SK-N-SH (cell line): ENCODE data around the gene TTC28. TPM values are rescaled to one million over a fixed set of nuclear protein-coding genes. Genes with fewer than 3 reads are reported as not detected.

ENCODE experiments used
- CTCF ChIA-PET: fragments of 300-600, 350-600 bp; formaldehyde crosslinking; extraction: SDS; loops from one replicate; lab custom pipeline; 2021; lab: Yijun Ruan, JAX
- POLR2A ChIA-PET: fragments of 350-600 bp; sonication (Branson Sonifier 250); formaldehyde crosslinking; extraction: SDS; loops from one replicate; lab custom pipeline; 2020; ENCODE audit warnings: antibody characterized with exemption, inconsistent platforms; lab: Yijun Ruan, JAX
- DNase-seq: peaks from one replicate; pipeline ENCODE4 v3.0.0; 2012
- H2AFZ ChIP-seq: fragments of 200-600 bp; sonication (generic); 2 replicates; pipeline ENCODE4 v1.8.1; 2016; ENCODE audit warnings: antibody characterized with exemption, mild to moderate bottlenecking, low read depth
- H3F3A ChIP-seq: fragments of 200-600 bp; sonication (generic); replicated peaks from 2 replicates; pipeline ENCODE3; 2016; ENCODE audit warnings: antibody characterized with exemption, mild to moderate bottlenecking; ENCODE audit not compliant: insufficient read depth
- H3K27ac ChIP-seq, 2 experiments: fragments of 200-500 bp in 1 of 2; fragments of 200-600 bp in 1 of 2; sonication (Bioruptor generic) in 1 of 2; sonication (generic), shearing (Covaris generic) in 1 of 2; 2 replicates each; pipeline versions ENCODE4 v1.5.1 to v1.6.1; 2014 to 2016; ENCODE audit warnings: low read depth in 2 of 2, inconsistent platforms in 1 of 2, low read length in 1 of 2, mild to moderate bottlenecking in 1 of 2, mixed read lengths in 1 of 2
- H3K27me3 ChIP-seq: fragments of 200-600 bp; sonication (generic), shearing (Covaris generic); 2 replicates; pipeline ENCODE4 v1.6.1; 2016; ENCODE audit warnings: mixed run types; ENCODE audit not compliant: insufficient read depth
- H3K36me3 ChIP-seq, 2 experiments: fragments of 200-500 bp in 1 of 2; fragments of 200-600 bp in 1 of 2; sonication (Bioruptor generic) in 1 of 2; sonication (generic) in 1 of 2; replicated peaks in 1 of 2; 2 replicates each; pipeline versions ENCODE3 to v1.5.1; 2014 to 2016; ENCODE audit warnings: low read length in 1 of 2, mild to moderate bottlenecking in 1 of 2; ENCODE audit not compliant: insufficient read depth in 2 of 2, control insufficient read depth in 1 of 2
- H3K4me1 ChIP-seq, 2 experiments: fragments of 200-500 bp in 1 of 2; fragments of 200-600 bp in 1 of 2; sonication (Bioruptor generic) in 1 of 2; sonication (generic), shearing (Covaris generic) in 1 of 2; 2 replicates each; pipeline versions ENCODE4 v1.5.1 to v1.6.1; 2014 to 2016; ENCODE audit warnings: low read depth in 1 of 2, low read length in 1 of 2, mixed run types in 1 of 2; ENCODE audit not compliant: insufficient read depth in 2 of 2, control insufficient read depth in 1 of 2
- H3K4me2 ChIP-seq: fragments of 200-600 bp; sonication (generic), shearing (Covaris generic); 2 replicates; pipeline ENCODE4 v1.6.1; 2017; ENCODE audit warnings: mixed run types
- H3K4me3 ChIP-seq, 2 experiments: fragments of 200-500 bp in 1 of 2; fragments of 200-600 bp in 1 of 2; sonication (Bioruptor generic) in 1 of 2; sonication (generic), shearing (Covaris generic) in 1 of 2; 2 replicates each; pipeline versions ENCODE4 v1.5.1 to v1.8.1; 2014 to 2016; ENCODE audit warnings: low read depth in 2 of 2, inconsistent platforms in 1 of 2, low read length in 1 of 2, mild to moderate bottlenecking in 1 of 2, mixed read lengths in 1 of 2, moderate library complexity in 1 of 2
- H3K79me2 ChIP-seq: fragments of 200-600 bp; sonication (generic); 2 replicates; pipeline ENCODE4 v1.8.1; 2017; ENCODE audit warnings: mild to moderate bottlenecking; ENCODE audit not compliant: insufficient read depth
- H3K9ac ChIP-seq: fragments of 200-600 bp; sonication (generic); 2 replicates; pipeline ENCODE4 v1.6.1; 2017; ENCODE audit warnings: mixed run types
- H3K9me2 ChIP-seq: fragments of 200-600 bp; sonication (generic); 2 replicates; pipeline ENCODE4 v1.6.1; 2017; ENCODE audit warnings: mixed run types
- H3K9me3 ChIP-seq: fragments of 200-600 bp; sonication (generic); 2 replicates; pipeline ENCODE4 v1.6.1; 2017; ENCODE audit warnings: mixed run types, mild to moderate bottlenecking, moderate library complexity
- H4K20me1 ChIP-seq: fragments of 200-600 bp; sonication (generic); 2 replicates; pipeline ENCODE4 v1.6.1; 2017; ENCODE audit warnings: mild to moderate bottlenecking, mixed run types; ENCODE audit not compliant: insufficient read depth
- CHD2 ChIP-seq: fragments of 150-350 bp; IDR thresholded peaks from 2 replicates; pipeline ENCODE4 v1.6.1; 2018; ENCODE audit warnings: low read length; ENCODE audit not compliant: partially characterized antibody
- CTCF ChIP-seq: fragments of 200-600 bp; sonication (generic); IDR thresholded peaks from 2 replicates; pipeline ENCODE4 v1.6.1; 2017; ENCODE audit warnings: antibody characterized with exemption, mild to moderate bottlenecking, moderate library complexity
- EP300 ChIP-seq, 2 experiments: IDR thresholded peaks; 2 replicates each; pipeline versions ENCODE4 v1.4.0 to v1.6.1; 2012; ENCODE audit warnings: borderline replicate concordance in 1 of 2, low read depth in 1 of 2, low read length in 1 of 2
- FOXJ3 ChIP-seq: sonication (generic); formaldehyde crosslinking; IDR thresholded peaks from 2 replicates; pipeline ENCODE4 v1.5.1; 2020; ENCODE audit warnings: mild to moderate bottlenecking, missing genetic modification reagents
- IRF3 ChIP-seq: fragments of 150-350 bp; IDR thresholded peaks from 2 replicates; pipeline ENCODE4 v1.6.1; 2016; ENCODE audit warnings: mild to moderate bottlenecking, low read depth, low read length
- JUND ChIP-seq: IDR thresholded peaks from 2 replicates; pipeline ENCODE4 v1.4.0; 2012
- MAX ChIP-seq: IDR thresholded peaks from 2 replicates; pipeline ENCODE4 v1.4.0; 2012; ENCODE audit warnings: low read depth
- MEF2A ChIP-seq: IDR thresholded peaks from 2 replicates; pipeline ENCODE4 v1.4.0; 2012; ENCODE audit warnings: low read depth, borderline replicate concordance
- MXI1 ChIP-seq: IDR thresholded peaks from 2 replicates; pipeline ENCODE4 v1.6.1; 2012; ENCODE audit warnings: mild to moderate bottlenecking, low read depth, low read length, improper control_type of control experiment
- NFIC ChIP-seq: IDR thresholded peaks from 2 replicates; pipeline ENCODE4 v1.4.0; 2012; ENCODE audit warnings: borderline replicate concordance
- PBX3 ChIP-seq: IDR thresholded peaks from 2 replicates; pipeline ENCODE4; 2012
- POLR2AphosphoS5 ChIP-seq: IDR thresholded peaks from 2 replicates; pipeline ENCODE4 v1.6.1; 2012; ENCODE audit warnings: low read depth, low read length
- RAD21 ChIP-seq: IDR thresholded peaks from 2 replicates; pipeline ENCODE4 v1.6.1; 2012; ENCODE audit warnings: mild to moderate bottlenecking, low read length
- REST ChIP-seq: IDR thresholded peaks from 2 replicates; pipeline ENCODE4 v1.6.1; 2012; ENCODE audit warnings: mild to moderate bottlenecking, low read depth, low read length, moderate library complexity
- SIN3A ChIP-seq: IDR thresholded peaks from 2 replicates; pipeline ENCODE4 v1.6.1; 2012; ENCODE audit warnings: low read depth, mild to moderate bottlenecking, low read length, moderate library complexity, borderline replicate concordance
- SMC3 ChIP-seq: IDR thresholded peaks from 2 replicates; pipeline ENCODE4 v1.6.1; 2012; ENCODE audit warnings: low read depth, low read length, improper control_type of control experiment
- TCF12 ChIP-seq: IDR thresholded peaks from 2 replicates; pipeline ENCODE4 v1.4.0; 2012
- TEAD4 ChIP-seq: IDR thresholded peaks from 2 replicates; pipeline ENCODE4 v1.4.0; 2012; ENCODE audit warnings: mild to moderate bottlenecking, borderline replicate concordance; ENCODE audit not compliant: insufficient read depth
- ZBTB33 ChIP-seq: IDR thresholded peaks from 2 replicates; pipeline ENCODE4 v1.4.0; 2012; ENCODE audit warnings: low read depth, borderline replicate concordance
- WGBS: methylation state at CpG from one replicate; pipeline ENCODE4 v1.1.6; 2017; ENCODE audit warnings: low lambda C conversion rate; 5-methylcytosine and 5-hydroxymethylcytosine counted together
- polyA plus RNA-seq, 3 experiments: library from polyadenylated mRNA; depleted of rRNA; stranded (reverse); fragments of >200 nt; gene quantifications; 2 replicates each; pipeline ENCODE4 v1.2.3, GENCODE V29; 2012

TTC28 gene
- polyA plus RNA-seq, 1 of the 3 experiments (the other 2 are of a cell fraction) = 5.9 TPM

- 27% methylated on average over 9 of the region's 9 CpGs for WGBS
- Histone ChIP-seq H4K20me1 (no peaks in the 10 kb centered on the region), H3K4me3 (0 out of 4 replicates have a peak overlapping the region, but pooled peaks of 1 of the 2 experiments have one; percentile 7), H3K36me3 (peaks cover 0 to 4% of the 10 kb centered on the region in 2 experiments), H3K4me1 (peaks cover 20 to 29% of the 10 kb centered on the region in 2 experiments), H3F3A (peaks cover 26% of the 10 kb centered on the region), H3K27me3 (no peaks in the 10 kb centered on the region), H3K9me2 (no peaks in the 10 kb centered on the region), H3K9ac (no peak overlapping the region), H3K4me2 (peak overlapping the region; percentile 45), H3K9me3 (no peaks in the 10 kb centered on the region), H2AFZ (no peak overlapping the region; the same call in 1 of the 2 replicates), H3K79me2 (no peaks in the 10 kb centered on the region), H3K27ac (peak overlapping the region; percentile 63 to 70)
- ChIA-PET POLR2A (interaction anchor here (0.9 kb wide), 1 partner anchor 9 kb away, joined by 3 read pairs; no protein-coding TSS in a partner anchor), CTCF (interaction anchor here (0.5 to 2.5 kb wide), 31 partner anchors 8 to 409 kb away, joined by 3 to 31 read pairs (median 4); no protein-coding TSS in a partner anchor)
- peak; percentile 47 for DNase-seq
- no peak for TF ChIP-seq FOXJ3 (CRISPR knock-in tag)
- peak; percentile 27 for TF ChIP-seq CHD2
- peak; percentile 43; the same call in 1 of the 2 replicates for TF ChIP-seq JUND
- peak in 1 of 2 experiments; percentile 49; a peak in 1 of 4 replicates for TF ChIP-seq EP300 (IDR thresholded peaks at IDR 0.05; ENCODE audit: borderline replicate concordance in 1 of 2, low read depth in 1 of 2, low read length in 1 of 2)
- no peak for TF ChIP-seq SIN3A
- TF ChIP-seq SMC3 = peak; percentile 42
- peak; percentile 54 for TF ChIP-seq RAD21
- peak; percentile 62 for TF ChIP-seq CTCF
- TF ChIP-seq TCF12 = peak; percentile 90
- TF ChIP-seq MXI1 = peak; percentile 45
- peak; percentile 85 for TF ChIP-seq MAX
- TF ChIP-seq MEF2A = no peak
- peak; percentile 79 for TF ChIP-seq PBX3
- peak; percentile 35; the same call in 1 of the 2 replicates for TF ChIP-seq ZBTB33
- no peak for TF ChIP-seq IRF3
- TF ChIP-seq REST = no peak
- no peak for TF ChIP-seq POLR2AphosphoS5
- TF ChIP-seq TEAD4 = peak; percentile 46; the same call in 1 of the 2 replicates
- TF ChIP-seq NFIC = peak; percentile 70
Measured at GRCh38 chr22:28112548-28113043, 567.0 kb downstream of the TTC28 start.
